Peyer's patch (tissue), 4 donors: ENCODE data around the gene SLC26A11.

Experiments used
- CTCF ChIP-seq, 6 experiments: fragments of 450-650 bp in 4 of 6; fragments of 200-600 bp in 2 of 6; sonication (generic) in 1 of 6; IDR thresholded peaks; one replicate each; pipeline ENCODE4 v1.5.1; 2017 to 2019; ENCODE audit warnings: antibody characterized with exemption in 6 of 6, mild to moderate bottlenecking in 3 of 6, moderate library complexity in 1 of 6
- POLR2A ChIP-seq, 2 donors: fragments of 450-650 bp; IDR thresholded peaks; one replicate each; pipeline ENCODE4 v1.5.1; 2017; ENCODE audit warnings: antibody characterized with exemption in 2 of 2, mild to moderate bottlenecking in 2 of 2, moderate library complexity in 2 of 2

GRCh38 chr17:80173126-80173525, 47.1 kb upstream of the SLC26A11 start:
- TF ChIP-seq POLR2A (IDR thresholded peaks at IDR 0.05), result no peak
- no peak for TF ChIP-seq CTCF (IDR thresholded peaks at IDR 0.05)
